Activated CD4-positive, alpha-beta T cell treated with anti-CD3 and anti-CD28 coated beads for 1 hour (primary cell): ENCODE results near the gene LAIR2.
"Not testable (repeated sequence)": the region's sequence is repeated elsewhere in the genome, so short reads cannot be mapped to it uniquely, and the experiment has no call there.

Experiments used
- DNase-seq: peaks from one replicate; pipeline ENCODE4 v3.0.0-alpha.2; 2020

The LAIR2 gene

DNA sequence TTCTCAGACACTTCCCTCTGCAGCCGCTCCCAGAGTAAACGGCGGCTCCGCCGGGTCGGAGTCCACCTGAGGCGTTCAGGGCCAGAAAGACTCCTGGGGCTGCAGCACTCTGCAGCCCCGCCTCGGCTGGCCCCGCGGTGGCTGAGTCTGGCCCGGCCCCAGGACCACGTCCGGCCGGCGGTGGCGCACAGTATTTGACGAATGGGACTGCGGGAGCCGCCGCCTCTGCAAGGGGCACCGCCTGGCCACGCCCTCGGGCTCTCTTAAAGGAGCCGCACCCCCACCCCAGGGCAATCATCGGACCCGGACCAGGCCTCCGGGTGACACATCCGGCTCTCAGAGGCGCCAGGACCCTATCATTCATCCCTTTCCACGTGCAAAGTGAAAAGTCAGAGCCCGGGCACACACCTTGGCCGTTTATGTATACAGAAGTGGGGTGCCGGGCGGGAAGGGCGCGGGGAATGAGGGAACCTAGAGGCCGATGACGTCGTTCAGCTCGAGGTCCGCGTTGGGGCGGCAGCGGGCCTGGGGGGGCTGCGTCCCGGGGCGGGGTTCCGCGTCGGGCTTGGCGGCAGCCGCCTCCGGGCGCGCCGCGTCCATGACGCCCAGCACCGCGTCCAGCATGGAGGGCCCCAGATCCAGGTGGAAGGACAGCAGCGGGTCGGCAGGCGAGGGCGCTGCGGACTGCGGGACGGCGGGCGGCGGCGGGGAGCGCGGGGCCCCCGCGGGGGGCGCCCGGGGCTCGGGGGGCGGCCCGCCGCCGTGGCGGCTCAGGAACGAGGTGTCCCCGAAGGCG is 37.8 kb upstream of the LAIR2 start:
- DNase-seq = peak; percentile 38

DNA sequence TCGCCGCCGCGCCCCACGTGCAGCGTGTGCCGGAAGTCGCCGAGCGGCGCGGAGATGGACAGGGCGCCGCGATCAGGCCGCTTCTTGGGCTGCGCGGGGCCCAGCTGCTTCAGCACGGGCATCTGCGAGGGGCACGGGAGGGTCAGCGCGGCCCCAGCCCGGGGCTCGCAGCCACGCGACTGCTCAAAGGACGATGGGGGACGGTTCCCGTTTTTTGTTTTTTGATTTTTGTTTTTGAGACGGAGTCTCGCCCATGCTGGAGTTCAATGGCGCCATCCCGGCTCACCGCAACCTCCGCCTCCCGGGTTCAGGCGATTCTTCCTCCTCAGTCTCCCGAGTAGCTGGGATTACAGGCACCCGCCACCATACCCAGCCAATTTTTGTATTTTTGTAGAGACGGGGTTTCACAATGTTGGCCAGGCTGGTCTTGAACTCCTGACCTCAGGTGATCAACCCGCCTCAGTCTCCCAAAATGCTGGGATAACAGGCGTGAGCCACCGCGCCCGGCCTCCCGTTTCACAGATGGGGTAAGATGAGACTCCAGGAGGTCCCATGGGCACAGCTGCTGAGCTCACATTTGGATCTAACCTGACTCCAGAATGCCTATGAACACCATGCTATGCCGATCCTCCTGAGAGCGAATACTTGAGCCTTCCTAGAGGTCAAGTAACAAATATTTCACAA is 37.1 kb upstream of the LAIR2 start:
- no peak for DNase-seq

DNA sequence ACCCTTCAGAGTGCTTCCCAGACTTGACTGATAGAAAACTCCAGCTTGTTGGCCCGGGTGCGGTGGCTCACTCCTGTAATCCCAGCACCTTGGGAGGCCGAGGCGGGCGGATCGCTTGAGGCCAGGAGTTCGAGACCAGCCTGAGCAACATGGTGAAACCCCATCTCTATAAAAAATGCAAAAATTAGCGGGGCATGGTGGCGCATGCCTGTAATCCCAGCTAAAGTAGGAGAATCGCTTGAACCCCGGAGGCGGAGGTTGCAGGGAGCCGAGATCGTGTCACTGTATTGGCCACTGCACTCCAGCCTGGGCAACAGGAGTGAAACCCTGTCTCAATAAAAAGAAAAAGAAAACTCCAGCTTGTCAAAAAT is 36.5 kb upstream of the LAIR2 start:
- not testable (repeated sequence) for DNase-seq

DNA sequence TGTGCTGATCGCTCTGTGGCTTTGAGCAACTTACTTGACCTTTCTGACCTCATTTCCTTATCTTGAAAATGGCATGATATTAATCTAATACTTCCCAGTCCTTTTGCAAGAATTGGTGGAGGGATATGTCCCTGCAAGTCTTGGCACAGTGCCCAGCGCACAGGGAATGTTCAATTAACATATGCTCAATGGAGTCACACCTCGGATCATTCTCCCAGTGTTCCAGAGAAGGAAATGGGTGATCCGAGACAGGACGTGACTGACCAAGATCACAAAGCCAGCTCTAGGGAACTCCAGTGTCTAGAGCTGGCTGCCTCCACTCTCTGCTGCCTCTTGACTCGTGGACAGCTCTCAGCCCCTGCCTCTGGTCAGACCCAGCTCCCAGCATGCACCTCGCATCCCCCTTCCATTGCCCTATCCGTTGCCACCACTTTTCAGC is 33.1 kb upstream of the LAIR2 start:
- DNase-seq = no peak

DNA sequence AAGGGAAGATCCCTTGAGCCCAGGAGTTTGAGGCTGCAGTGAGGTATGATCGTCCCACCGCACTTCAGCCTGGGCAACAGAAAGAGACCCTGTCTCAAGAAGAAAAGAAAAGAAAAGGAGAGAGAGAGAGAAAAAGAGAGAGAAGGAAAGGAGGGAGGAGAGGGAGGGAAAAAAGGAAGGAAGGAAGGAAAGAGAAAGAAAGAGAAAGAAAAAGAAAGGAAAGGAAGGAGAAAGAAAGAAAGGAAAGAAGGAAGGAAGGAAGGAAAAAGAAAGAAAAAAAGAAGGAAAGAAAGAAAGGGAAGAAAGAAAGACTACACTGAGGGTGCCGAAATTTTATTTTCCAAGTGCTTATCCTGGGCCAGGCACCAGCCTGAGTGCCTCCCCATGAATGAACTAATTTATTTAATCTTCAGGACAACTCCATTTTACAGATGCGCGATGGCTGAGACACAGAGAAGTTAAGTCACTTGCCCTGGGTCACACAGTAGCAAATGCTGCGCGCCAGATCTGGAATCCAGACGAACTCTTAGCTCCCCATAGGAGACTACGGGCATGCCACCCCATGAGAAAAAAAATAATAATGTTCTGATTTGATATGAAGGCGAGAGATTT is 32.2 kb upstream of the LAIR2 start:
- DNase-seq = no peak

DNA sequence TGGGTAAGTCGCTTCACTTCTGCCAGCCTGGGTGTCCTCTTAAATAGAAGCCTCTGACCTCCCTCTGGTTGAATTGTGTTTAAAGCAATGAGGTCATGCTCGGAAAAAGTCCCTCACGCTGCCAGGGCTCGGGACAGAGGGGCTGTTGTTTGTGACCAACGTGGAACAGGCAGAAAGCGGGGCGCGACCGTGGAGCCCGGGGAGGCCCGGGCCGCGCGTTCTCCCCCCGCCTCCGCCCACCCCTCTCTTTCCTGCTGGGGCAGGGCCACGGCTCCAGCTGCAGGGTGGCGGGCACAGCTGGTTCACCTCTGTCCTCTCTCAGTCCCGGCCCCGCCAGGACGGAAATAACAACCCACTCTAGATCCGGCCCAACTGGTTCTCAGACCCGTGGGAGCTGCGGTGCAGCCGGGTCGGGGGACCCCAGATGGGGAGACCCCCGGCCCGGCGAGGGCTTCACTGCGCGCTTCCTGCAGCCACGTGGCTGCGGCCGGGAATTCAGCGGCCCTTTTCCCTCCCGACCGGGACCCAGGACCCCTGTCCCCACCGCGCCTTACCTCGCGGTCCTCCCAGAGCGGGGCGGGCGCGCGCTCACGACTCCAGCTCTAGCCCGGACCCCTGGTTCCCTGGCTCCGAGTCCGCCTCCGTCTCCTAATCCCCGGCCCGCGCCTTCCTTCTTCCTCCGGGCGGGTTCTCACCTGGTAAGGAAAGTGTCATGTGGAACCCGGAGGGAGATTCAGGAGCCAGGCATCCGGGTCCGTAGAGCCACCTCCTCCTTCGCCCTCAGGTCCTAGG is 31.4 kb upstream of the LAIR2 start:
- no peak for DNase-seq

DNA sequence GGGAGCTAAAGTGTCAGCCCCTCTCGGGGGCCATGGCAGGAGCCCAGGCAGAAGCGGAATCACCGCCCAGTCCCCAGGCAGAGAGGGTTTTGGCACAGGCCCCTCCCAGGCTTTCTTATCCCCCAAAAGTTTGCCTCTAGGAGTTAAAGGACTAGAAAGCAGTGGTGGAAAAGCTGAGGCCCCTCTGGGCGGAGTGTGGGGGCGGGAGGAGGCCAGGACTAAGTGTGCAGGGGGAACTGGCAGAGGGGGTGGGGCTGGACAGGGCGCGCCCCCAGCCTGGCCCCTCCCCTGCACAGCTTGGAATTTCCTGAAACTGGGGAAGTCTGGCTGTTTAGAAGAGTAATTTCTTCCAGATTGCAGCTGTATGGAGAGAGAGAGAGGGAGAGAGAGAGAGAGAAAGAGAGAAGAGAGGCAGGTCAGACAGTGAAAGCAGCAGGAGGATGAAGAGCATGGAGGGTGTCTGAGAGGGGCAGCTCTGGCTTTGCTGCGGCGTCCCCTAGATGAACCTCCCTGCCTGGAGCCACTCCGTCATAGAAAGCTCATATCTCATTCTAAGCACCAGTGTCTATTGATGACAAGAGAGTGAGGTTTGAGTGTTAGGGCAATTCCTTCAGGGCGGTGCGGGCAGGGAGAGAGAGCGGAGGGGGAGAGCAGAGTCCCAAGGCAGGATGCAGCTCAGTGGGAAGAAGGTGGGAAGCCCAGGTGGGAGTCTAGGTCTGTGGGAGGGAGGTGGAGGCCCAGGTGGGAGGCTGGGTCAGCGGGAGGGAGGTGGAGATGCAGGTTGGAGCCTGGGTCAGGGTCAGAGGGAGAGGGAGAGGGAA is 29.4 kb upstream of the LAIR2 start, which contains the start of gene CDC42EP5:
CDC42EP5 (minus strand) TSS at position 226 of the 821 bp plus-strand sequence. CDS start 7,749 bp downstream, outside the sequence.
- DNase-seq = no peak

DNA sequence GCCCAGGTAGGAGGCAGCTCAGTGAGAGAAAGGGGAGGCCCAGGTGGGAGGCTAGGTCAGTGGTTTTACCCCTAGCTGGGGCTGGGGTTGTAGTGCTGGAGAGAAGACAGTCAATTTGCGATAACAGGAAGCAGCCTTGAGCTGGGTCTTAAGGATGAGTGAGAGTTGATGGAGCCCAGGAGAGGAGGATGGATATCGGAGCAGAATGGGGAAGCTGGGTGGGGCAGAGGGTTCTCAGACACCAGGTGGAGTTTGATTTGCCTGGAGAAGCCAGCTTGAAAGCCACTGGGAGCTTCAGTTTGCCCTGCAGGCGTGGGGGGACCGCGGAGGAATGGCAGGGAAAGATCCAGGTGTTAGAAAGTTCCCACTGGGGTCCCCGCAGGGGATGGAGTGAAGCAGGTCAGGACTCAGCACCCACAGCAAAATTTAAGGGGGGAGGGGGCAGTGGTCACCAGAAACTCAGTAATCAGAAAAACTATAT is 28.7 kb upstream of the LAIR2 start:
- DNase-seq = no peak

DNA sequence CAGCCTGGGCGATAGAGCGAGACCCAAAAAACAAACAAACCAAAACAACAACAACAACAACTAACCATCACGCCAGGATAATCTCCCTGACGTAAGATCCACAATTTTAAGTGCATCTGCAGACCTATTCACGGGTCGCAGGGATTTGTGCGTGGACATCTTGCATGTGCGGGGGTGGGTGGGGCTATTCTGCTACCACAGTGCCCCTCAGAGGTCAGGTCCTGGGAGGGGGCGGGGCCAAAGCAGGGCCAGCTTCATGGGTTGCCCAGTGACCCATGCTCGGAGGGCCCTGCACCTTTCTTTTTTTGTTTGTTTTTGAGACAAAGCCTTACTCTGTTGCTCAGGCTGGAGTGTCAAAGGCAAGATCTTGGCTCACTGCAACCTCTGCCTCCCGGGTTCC is 26.9 kb upstream of the LAIR2 start:
- DNase-seq = no peak

DNA sequence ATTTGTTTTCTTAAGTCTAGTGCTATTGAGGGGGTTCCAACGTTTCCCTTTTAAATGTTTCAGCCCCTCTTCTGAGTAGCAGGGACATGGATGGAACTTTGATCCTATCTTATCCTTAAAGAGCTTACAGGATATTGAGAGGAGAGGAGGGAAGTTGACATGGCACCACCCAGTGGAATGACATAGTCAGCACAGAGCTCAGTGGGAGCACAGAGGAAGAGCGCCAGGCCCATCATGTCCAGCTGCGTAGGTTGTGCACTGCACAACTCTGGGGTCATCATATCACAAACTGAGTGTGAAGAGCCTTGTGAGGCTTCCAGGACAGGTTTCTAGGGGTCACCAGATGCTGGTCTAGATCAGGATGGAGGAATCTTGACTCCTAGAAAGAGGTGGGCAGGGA is 25.0 kb upstream of the LAIR2 start:
- no peak for DNase-seq

DNA sequence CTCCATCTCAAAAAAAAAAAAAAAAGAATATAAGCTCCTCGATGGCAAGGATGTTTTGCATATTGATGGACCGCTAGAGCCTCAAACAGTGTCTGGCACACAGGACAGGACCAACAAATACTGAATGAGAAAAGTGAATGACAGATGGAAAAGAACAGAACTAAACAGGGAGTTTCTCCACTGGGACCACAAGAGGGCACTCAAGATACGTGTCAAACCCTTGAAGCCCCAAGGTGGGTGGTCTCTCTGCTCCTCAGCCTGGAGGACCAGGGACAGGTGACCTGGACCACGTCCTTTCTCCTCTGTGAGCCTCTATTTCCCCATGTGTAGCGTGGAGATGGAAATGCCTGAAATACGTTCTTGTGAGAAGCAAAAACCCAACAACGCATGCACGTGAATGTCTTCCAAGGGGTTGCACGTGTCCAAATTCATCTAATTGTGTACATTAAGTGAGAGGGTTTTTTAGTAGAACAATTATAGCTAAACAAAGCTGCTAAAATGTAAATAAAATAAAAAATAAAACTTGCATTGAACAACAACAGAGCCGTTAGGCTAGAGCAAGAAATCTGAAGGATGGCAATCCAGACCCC is 23.9 kb upstream of the LAIR2 start:
- DNase-seq = no peak

DNA sequence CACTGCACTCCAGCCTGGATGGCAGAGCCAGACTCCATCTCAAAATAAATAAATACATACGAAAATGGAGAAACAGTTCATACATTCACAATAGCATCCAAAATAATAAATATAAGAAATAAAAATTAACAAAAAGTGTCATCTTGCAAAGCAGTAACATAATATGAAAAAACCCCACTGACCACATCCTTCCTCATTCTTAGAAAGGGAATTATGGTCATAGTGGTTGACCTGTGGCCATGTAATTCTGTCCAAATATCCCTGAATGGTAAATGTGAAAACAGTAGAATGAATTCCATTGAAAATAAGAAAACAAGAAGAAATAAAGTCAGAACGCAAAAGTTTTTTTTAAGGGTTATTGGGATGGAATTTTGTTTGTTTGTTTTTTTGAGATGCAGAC is 22.6 kb upstream of the LAIR2 start:
- DNase-seq = no peak

DNA sequence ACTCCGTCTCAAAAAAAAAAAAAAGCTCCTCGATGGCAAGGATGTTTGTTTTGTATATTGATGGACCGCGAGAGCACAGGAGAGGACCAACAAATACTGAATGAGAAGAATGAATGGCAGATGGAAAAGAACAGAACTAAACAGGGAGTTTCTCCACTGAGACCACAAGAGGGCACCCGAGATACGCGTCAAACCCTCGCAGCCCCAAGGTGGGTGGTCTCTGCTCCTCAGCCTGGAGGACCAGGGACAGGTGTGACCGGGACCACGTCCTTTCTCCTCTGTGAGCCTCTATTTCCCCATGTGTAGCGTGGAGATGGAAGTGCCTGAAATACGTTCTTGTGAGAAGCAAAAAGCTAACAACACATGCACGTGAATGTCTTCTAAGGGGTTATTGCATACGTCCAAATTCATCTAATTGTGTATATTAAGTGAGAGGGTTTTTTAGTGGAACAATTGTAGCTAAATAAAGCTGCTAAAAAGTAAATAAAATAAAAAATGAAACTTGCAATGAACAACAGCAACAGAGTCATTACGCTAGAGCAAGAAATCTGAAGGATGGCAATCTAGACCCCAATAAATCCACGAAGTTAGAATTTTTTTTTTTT is 21.2 kb upstream of the LAIR2 start:
- DNase-seq = no peak

DNA sequence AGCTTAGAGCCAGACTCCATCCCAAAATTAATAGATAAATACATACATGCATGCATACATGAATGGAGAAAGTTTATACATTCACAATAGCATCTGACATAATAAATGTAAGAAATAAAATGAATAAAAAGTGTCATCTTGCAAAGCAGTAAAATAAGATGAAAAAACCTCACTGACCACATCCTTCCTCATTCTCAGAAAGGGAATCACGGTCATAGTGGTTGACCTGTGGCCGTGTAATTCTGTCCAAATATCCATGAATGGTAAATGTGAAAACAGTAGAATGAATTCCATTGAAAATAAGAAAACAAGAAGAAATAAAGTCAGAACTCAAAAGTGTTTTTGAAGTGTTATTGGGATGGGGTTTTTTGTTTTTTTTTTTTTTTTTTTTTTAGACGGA is 19.7 kb upstream of the LAIR2 start:
- no peak for DNase-seq

DNA sequence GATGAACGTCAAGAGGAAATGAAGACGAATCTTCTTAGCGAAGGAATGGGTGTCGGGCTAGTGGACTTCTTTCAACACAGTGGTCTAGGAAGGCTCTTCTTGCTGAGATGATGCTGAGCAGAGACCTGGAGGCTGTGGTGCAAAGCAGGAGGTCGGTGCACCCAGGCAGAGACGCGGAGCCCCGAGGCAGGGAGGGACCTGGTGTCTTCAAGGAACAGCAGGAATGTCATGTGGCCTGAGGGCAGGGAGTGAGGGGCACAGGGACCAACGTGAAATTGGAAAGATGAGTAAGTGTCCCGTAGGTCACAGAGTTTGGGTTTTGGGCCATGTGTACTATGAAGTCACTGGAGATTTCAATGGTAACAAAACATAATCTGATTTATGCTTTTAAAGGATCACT is 18.2 kb upstream of the LAIR2 start:
- no peak for DNase-seq

DNA sequence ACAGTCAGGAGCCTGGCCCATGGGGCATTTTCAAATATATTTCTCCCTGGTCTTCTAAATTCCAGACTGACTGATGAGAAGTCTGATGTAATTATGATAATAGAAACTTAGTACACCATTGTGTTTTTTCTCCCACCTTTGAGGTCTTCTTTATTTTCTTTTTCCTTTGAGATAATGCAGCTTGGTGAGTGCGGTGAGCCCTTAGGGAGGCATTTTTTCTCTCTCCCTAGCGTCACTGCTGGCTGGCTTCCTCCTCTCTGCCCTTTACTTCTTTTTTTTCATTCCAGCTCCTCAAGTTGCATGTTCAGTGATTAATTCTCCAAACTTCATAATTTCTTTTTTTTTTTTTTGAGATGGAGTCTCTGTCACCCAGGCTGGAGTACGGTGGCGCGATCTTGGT is 16.8 kb upstream of the LAIR2 start:
- DNase-seq = no peak

DNA sequence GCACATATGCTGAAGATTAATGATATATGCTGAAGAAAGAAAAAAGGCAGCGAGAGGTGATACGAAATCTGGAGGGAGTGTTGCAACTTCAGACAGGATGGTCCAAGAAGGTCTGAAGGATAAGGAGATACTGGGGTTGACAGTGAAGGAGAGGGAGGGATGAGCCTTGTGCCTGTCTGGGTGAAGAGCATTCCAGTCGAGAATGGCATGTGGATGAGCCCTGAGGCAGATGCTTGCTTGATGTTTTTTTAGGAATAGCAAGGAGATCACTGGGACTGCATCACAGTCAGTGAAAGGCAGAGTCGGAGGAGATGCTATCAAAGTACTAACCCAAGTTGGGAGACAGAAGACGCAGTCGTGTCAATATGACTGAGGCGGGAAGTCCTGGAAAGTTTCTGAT is 13.3 kb upstream of the LAIR2 start:
- no peak for DNase-seq

DNA sequence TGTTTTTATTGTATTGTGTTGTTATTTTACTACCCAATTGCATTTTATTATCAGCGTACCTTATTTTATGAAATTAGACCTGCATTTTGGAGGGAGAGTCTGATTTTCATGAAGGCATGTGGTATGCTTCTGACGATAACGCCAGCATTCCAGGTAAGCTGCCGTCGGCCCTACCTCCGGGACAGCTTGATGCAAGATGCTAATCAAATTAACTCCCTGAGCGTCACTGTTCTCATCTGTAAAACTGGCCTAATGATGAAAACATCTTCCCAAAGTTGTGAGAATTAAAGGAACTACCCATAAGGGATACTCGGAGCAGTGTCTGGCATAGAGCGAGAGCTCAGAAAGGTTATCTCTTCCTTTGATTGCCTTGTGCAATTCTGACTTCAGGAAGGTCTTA is 12.9 kb upstream of the LAIR2 start:
- no peak for DNase-seq

DNA sequence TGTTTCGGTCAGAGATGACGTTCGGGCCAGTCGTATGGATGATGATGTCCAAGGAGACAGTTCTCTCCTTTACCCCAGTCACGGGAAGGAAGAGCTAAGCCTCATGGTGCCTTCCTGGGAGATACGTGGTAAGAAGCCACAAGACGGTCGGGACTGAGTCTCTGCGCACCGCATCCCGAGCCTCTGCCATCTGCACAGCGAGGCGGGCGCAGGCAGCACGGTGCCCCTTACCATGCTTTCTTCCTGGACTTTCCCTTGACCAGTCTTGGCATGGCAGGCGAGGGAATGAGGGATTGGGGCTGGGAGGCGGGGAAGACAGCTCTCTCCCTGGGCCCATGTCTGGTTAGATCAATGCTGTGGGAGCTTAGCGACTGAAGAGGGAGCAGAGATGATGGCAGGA is 10.1 kb upstream of the LAIR2 start:
- no peak for DNase-seq

DNA sequence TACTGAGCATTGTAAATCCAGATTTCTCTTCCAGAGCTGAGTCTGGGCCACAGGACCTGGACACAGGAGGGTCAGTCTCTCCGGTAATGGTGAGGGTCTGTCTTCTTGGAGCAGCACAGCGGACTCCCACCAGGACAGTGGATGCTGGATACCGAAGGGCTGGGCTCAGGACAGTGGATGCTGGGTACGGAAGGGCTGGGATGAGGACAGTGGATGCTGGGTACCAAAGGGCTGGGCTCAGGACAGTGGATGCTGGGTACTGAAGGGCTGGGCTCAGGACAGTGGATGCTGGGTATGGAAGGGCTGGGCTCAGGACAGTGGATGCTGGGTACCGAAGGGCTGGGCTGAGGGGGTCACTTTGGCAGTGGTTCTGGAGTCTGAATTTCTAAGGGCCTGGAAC is 9.6 kb upstream of the LAIR2 start:
- not testable (repeated sequence) for DNase-seq

DNA sequence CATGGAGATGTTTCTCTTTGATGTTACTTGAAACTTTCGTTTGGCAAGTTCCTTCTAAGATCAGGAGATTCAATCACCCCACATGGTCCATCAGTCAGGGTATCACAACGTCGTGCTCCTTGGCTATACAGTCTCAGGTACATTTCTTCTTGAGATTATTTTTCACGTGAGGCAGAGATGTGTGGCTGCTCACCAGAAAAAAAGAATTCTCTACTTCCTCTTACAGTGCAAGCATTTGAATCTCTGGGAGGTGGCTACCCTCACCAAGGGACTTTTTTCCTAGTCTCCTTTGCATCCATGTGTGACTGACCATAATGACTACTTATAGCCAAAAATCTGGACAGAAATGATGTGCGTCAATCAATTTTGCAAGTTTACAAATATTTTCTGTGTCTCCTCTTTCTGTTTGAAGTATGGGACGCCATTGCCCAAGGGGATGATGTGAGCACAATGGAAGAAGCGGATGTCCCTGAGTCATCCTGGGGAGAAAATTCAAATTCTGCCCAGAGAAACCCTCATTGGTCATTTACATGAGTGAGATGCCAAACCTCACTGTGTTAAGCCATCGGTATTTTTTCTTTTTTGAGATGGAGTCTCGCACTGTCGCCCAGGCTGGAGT is 8.6 kb upstream of the LAIR2 start:
- no peak for DNase-seq
